ENCODE data around the gene GASK1A. TPM values are rescaled to one million over a fixed set of nuclear protein-coding genes. Genes with fewer than 3 reads are reported as not detected.
"Not testable (repeated sequence)": the region's sequence is repeated elsewhere in the genome, so short reads cannot be mapped to it uniquely, and the experiment has no call there.

GASK1A gene
- total RNA-seq, 2 experiments from 2014 or later: not detected

GRCh38 chr3:43043793-43044192, 64.7 kb downstream of the GASK1A start:
- Mint-ChIP-seq H3K27ac (no peak overlapping the region), H3K4me3 (no peak overlapping the region), H3K9me3 (peaks cover 40% of the 10 kb centered on the region), H3K27me3 (peaks cover 2% of the 10 kb centered on the region), H3K36me3 (peaks cover 12% of the 10 kb centered on the region), H3K4me1 (ENCODE audit: low read depth) (no peaks in the 10 kb centered on the region)
- no peak for DNase-seq
- ChIA-PET POLR2A (no interaction called here), CTCF (no interaction called here)
- intact Hi-C loops (cut with micrococcal nuclease): no loop called here

- H3K4me1 Mint-ChIP-seq (ENCODE audit: low read depth); CTCF ChIA-PET: not testable (repeated sequence)
Measured at GRCh38 chr3:43045079-43045478, 66.0 kb downstream of the GASK1A start.

GRCh38 chr3:43046583-43046982, 67.5 kb downstream of the GASK1A start:
- H3K36me3 Mint-ChIP-seq: peaks cover 17% of the 10 kb centered on the region
- POLR2A ChIA-PET: no interaction called here

More at GRCh38 chr3:43045079-43045478, 66.0 kb downstream of the GASK1A start:
- peaks cover 12% of the 10 kb centered on the region for H3K36me3 Mint-ChIP-seq
- H3K4me3 Mint-ChIP-seq; H3K27ac Mint-ChIP-seq; POLR2A ChIA-PET; DNase-seq; H3K27me3 Mint-ChIP-seq; intact Hi-C loops (cut with micrococcal nuclease): not testable (repeated sequence)
- peaks cover 50% of the 10 kb centered on the region for H3K9me3 Mint-ChIP-seq

GRCh38 chr3:43048470-43048869, 69.4 kb downstream of the GASK1A start:
- intact Hi-C loops (cut with micrococcal nuclease): no loop called here

More at GRCh38 chr3:43046583-43046982, 67.5 kb downstream of the GASK1A start:
- intact Hi-C loops (cut with micrococcal nuclease): no loop called here
- peaks cover 2% of the 10 kb centered on the region for H3K27me3 Mint-ChIP-seq
- no peaks in the 10 kb centered on the region for H3K4me1 Mint-ChIP-seq (ENCODE audit: low read depth)
- CTCF ChIA-PET: no interaction called here
- peaks cover 65% of the 10 kb centered on the region for H3K9me3 Mint-ChIP-seq
- DNase-seq: no peak
- no peak overlapping the region for H3K4me3 Mint-ChIP-seq
- H3K27ac Mint-ChIP-seq: no peak overlapping the region

GRCh38 chr3:43053291-43053690, 74.2 kb downstream of the GASK1A start:
- Mint-ChIP-seq H3K4me3 (no peak overlapping the region), H3K4me1 (ENCODE audit: low read depth) (no peaks in the 10 kb centered on the region), H3K36me3 (peaks cover 5% of the 10 kb centered on the region), H3K9me3 (peaks cover 39% of the 10 kb centered on the region), H3K27me3 (peaks cover under 1% of the 10 kb centered on the region), H3K27ac (no peak overlapping the region)
- ChIA-PET CTCF (no interaction called here), POLR2A (no interaction called here)
- intact Hi-C loops (cut with micrococcal nuclease): no loop called here
- DNase-seq: no peak

More at GRCh38 chr3:43048470-43048869, 69.4 kb downstream of the GASK1A start:
- Mint-ChIP-seq H3K9me3 (peaks cover 74% of the 10 kb centered on the region), H3K27me3 (peaks cover 2% of the 10 kb centered on the region), H3K27ac (no peak overlapping the region), H3K4me3 (no peak overlapping the region), H3K36me3 (peaks cover 17% of the 10 kb centered on the region), H3K4me1 (ENCODE audit: low read depth) (no peaks in the 10 kb centered on the region)
- CTCF ChIA-PET: no interaction called here
- POLR2A ChIA-PET: no interaction called here
- no peak for DNase-seq

GRCh38 chr3:43054754-43055153, 75.6 kb downstream of the GASK1A start:
- H3K4me1 Mint-ChIP-seq (ENCODE audit: low read depth): no peaks in the 10 kb centered on the region
- POLR2A ChIA-PET: no interaction called here
- no peak for DNase-seq
- intact Hi-C loops (cut with micrococcal nuclease): no loop called here
- H3K9me3 Mint-ChIP-seq: peaks cover 27% of the 10 kb centered on the region
- no peaks in the 10 kb centered on the region for H3K27me3 Mint-ChIP-seq
- no peak overlapping the region for H3K27ac Mint-ChIP-seq
- CTCF ChIA-PET: interaction anchor here (1.3 kb wide), 1 partner anchor 94 kb away, joined by 3 read pairs; no protein-coding TSS in a partner anchor
- H3K36me3 Mint-ChIP-seq: peaks cover 4% of the 10 kb centered on the region
- H3K4me3 Mint-ChIP-seq: no peak overlapping the region

- intact Hi-C loops (cut with micrococcal nuclease): no loop called here
- no peak for DNase-seq
- no peaks in the 10 kb centered on the region for H3K27me3 Mint-ChIP-seq
- ChIA-PET POLR2A (no interaction called here), CTCF (interaction anchor here (1.3 kb wide), 1 partner anchor 94 kb away, joined by 3 read pairs; no protein-coding TSS in a partner anchor)
- H3K4me3 Mint-ChIP-seq: no peak overlapping the region
- H3K27ac Mint-ChIP-seq: no peak overlapping the region
- H3K36me3 Mint-ChIP-seq: peaks cover 2% of the 10 kb centered on the region
- H3K9me3 Mint-ChIP-seq: peaks cover 22% of the 10 kb centered on the region
- H3K4me1 Mint-ChIP-seq (ENCODE audit: low read depth): peaks cover 2% of the 10 kb centered on the region
Measured at GRCh38 chr3:43055393-43055792, 76.3 kb downstream of the GASK1A start.

- ChIA-PET POLR2A (no interaction called here), CTCF (interaction anchor here (1.3 kb wide), 1 partner anchor 95 kb away, joined by 3 read pairs; no protein-coding TSS in a partner anchor)
- Mint-ChIP-seq H3K4me1 (ENCODE audit: low read depth) (peaks cover 3% of the 10 kb centered on the region), H3K27me3 (no peaks in the 10 kb centered on the region), H3K4me3 (no peak overlapping the region), H3K27ac (no peak overlapping the region), H3K9me3 (peaks cover 15% of the 10 kb centered on the region), H3K36me3 (no peaks in the 10 kb centered on the region)
- no peak for DNase-seq
- intact Hi-C loops (cut with micrococcal nuclease): no loop called here
Measured at GRCh38 chr3:43055806-43056770, 77.0 kb downstream of the GASK1A start.

GRCh38 chr3:43059456-43059855, 80.3 kb downstream of the GASK1A start:
- no peak overlapping the region for H3K27ac Mint-ChIP-seq
- intact Hi-C loops (cut with micrococcal nuclease): no loop called here

GRCh38 chr3:43061101-43061895, 82.2 kb downstream of the GASK1A start:
- Mint-ChIP-seq H3K4me1 (ENCODE audit: low read depth) (peaks cover 3% of the 10 kb centered on the region), H3K9me3 (no peaks in the 10 kb centered on the region), H3K27me3 (no peaks in the 10 kb centered on the region), H3K4me3 (no peak overlapping the region), H3K36me3 (no peaks in the 10 kb centered on the region), H3K27ac (no peak overlapping the region)
- no peak for DNase-seq
- ChIA-PET POLR2A (no interaction called here), CTCF (interaction anchor here (0.9 kb wide), 1 partner anchor 102 kb away, joined by 3 read pairs; no protein-coding TSS in a partner anchor)
- intact Hi-C loops (cut with micrococcal nuclease): no loop called here

More at GRCh38 chr3:43059456-43059855, 80.3 kb downstream of the GASK1A start:
- Mint-ChIP-seq H3K27me3 (no peaks in the 10 kb centered on the region), H3K4me3 (no peak overlapping the region), H3K9me3 (no peaks in the 10 kb centered on the region), H3K4me1 (ENCODE audit: low read depth) (peaks cover 3% of the 10 kb centered on the region), H3K36me3 (no peaks in the 10 kb centered on the region)
- no peak for DNase-seq
- ChIA-PET CTCF (interaction anchor here (1.4 kb wide), 1 partner anchor 97 kb away, joined by 5 read pairs; no protein-coding TSS in a partner anchor), POLR2A (no interaction called here)

GRCh38 chr3:43062040-43062563, 83.0 kb downstream of the GASK1A start:
- H3K4me1 Mint-ChIP-seq (ENCODE audit: low read depth): peaks cover 3% of the 10 kb centered on the region
- CTCF ChIA-PET: no interaction called here

GRCh38 chr3:43062564-43063040, 83.5 kb downstream of the GASK1A start:
- POLR2A ChIA-PET: no interaction called here
- H3K4me1 Mint-ChIP-seq (ENCODE audit: low read depth): peaks cover 3% of the 10 kb centered on the region
- DNase-seq: no peak

More at GRCh38 chr3:43062040-43062563, 83.0 kb downstream of the GASK1A start:
- Mint-ChIP-seq H3K27ac (no peak overlapping the region), H3K9me3 (no peaks in the 10 kb centered on the region), H3K36me3 (no peaks in the 10 kb centered on the region), H3K27me3 (no peaks in the 10 kb centered on the region), H3K4me3 (no peak overlapping the region)
- DNase-seq: no peak
- intact Hi-C loops (cut with micrococcal nuclease): no loop called here
- POLR2A ChIA-PET: no interaction called here

More at GRCh38 chr3:43062564-43063040, 83.5 kb downstream of the GASK1A start:
- Mint-ChIP-seq H3K9me3 (no peaks in the 10 kb centered on the region), H3K4me3 (no peak overlapping the region), H3K36me3 (no peaks in the 10 kb centered on the region), H3K27ac (no peak overlapping the region), H3K27me3 (no peaks in the 10 kb centered on the region)
- intact Hi-C loops (cut with micrococcal nuclease): no loop called here
- CTCF ChIA-PET: no interaction called here
